GM12892 (cell line): Measurements from ENCODE around the gene WIPF2.

ENCODE experiments used
- POLR2A ChIP-seq: IDR thresholded peaks from 2 replicates; pipeline ENCODE4 v1.6.1; 2011; ENCODE audit warnings: low read depth, low read length, control low read depth
- POLR2AphosphoS5 ChIP-seq: IDR thresholded peaks from 2 replicates; pipeline ENCODE4 v1.6.1; 2011; ENCODE audit warnings: low read depth, low read length, control low read depth
- TAF1 ChIP-seq: IDR thresholded peaks from 2 replicates; pipeline ENCODE4 v1.6.1; 2011; ENCODE audit warnings: low read depth, mild to moderate bottlenecking, control low read depth, low read length, borderline replicate concordance

GRCh38 chr17:40331743-40332641 is 112.9 kb downstream of the WIPF2 start:
- TF ChIP-seq POLR2A = no peak
- no peak for TF ChIP-seq POLR2AphosphoS5
- no peak for TF ChIP-seq TAF1
